ENCODE data around the gene NUP93. TPM values are rescaled to one million over a fixed set of nuclear protein-coding genes. Genes with fewer than 3 reads are reported as not detected.

Gene NUP93
- total and polyA plus RNA-seq, 10 donors: 29.2 to 102 (median 56.6) TPM

DNA sequence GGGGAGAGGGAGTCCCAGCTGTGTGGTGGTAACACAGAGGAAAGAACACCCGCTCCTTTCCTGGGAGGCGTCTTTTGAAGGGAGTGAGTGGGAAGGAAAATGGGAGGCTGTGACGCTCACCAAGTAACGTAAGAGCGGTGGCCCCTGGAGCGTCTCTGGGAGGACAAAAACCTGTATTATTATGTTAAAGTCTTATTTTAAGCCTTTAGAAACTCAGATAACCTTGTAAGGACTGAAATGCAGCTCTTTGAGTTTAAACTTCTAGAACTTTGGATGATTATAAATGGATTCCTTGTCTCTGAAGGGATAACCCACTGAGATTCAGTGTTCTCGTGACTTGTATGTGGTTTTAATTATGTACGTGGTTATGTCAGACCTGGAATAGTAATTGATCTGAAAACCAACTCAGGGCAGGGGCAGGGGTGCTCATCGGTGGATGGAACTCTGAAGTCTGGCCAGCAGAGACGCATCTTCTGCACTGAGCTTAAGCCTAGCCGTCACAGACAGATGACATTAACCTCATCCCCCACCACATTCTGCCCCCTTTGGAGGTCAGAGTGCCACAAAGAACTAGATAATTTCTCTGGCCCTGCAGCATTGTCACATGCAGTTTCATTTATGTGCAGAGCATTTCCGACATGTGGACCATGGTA, 93.3 kb downstream of the NUP93 start:
- H3K9me3 ChIP-seq: no peaks in the 10 kb centered on the region
- H3K27me3 ChIP-seq (replicated peaks in 1 of 7): no peaks in the 10 kb centered on the region
- no peak overlapping the region for H3K4me3 ChIP-seq
- no peak overlapping the region for H3K27ac ChIP-seq
- intact Hi-C loops (cut with DNase I; ENCODE audit: low total_unique reads): no loop called here
- WGBS, 5 donors: 95 to 96% (median 95%) methylated on average over 12 of the region's 12 CpGs
- no peaks in the 10 kb centered on the region for H3K4me1 ChIP-seq
- DNase-seq: no peak
- TF ChIP-seq, protein P1, sequence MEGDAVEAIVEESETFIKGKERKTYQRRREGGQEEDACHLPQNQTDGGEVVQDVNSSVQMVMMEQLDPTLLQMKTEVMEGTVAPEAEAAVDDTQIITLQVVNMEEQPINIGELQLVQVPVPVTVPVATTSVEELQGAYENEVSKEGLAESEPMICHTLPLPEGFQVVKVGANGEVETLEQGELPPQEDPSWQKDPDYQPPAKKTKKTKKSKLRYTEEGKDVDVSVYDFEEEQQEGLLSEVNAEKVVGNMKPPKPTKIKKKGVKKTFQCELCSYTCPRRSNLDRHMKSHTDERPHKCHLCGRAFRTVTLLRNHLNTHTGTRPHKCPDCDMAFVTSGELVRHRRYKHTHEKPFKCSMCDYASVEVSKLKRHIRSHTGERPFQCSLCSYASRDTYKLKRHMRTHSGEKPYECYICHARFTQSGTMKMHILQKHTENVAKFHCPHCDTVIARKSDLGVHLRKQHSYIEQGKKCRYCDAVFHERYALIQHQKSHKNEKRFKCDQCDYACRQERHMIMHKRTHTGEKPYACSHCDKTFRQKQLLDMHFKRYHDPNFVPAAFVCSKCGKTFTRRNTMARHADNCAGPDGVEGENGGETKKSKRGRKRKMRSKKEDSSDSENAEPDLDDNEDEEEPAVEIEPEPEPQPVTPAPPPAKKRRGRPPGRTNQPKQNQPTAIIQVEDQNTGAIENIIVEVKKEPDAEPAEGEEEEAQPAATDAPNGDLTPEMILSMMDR (IDR thresholded peaks at IDR 0.05 in 8 of 11, conservative IDR thresholded peaks at IDR 0.05 in 3 of 11): no peak
- TF ChIP-seq POLR2A (IDR thresholded peaks at IDR 0.05): no peak
- peaks cover 0 to 99% (median 55%) of the 10 kb centered on the region in 6 donors for H3K36me3 ChIP-seq

DNA sequence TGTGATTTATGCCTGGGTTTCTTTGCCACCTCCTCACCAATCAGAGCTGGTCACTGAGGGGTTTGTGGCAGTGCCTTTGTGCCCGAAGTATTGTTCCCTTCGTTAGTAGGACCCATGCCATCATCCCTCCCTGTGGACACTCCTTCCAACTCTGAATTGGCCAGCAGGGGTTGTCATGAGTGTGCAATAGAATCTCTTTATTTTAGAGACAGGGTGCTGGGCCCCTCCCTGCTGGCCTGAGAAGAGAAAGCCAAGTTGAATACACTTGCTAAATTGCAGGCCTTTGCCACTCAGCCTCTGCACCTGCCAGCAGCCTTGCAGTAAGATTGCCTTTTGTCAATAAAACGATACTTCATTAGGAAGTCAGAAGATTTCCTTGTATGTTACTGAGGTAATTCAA, 94.4 kb downstream of the NUP93 start:
- Histone ChIP-seq H3K27ac (no peak overlapping the region), H3K4me1 (no peaks in the 10 kb centered on the region), H3K9me3 (no peaks in the 10 kb centered on the region), H3K4me3 (no peak overlapping the region), H3K27me3 (replicated peaks in 1 of 7) (no peaks in the 10 kb centered on the region), H3K36me3 (peaks cover 0 to 97% (median 60%) of the 10 kb centered on the region in 6 donors)
- TF ChIP-seq POLR2A (IDR thresholded peaks at IDR 0.05) (no peak), POLR2AphosphoS5 (IDR thresholded peaks at IDR 0.05) (no peak)
- TF ChIP-seq, protein P1 (IDR thresholded peaks at IDR 0.05 in 8 of 11, conservative IDR thresholded peaks at IDR 0.05 in 3 of 11): no peak
- DNase-seq: no peak
- intact Hi-C loops (cut with DNase I; ENCODE audit: low total_unique reads): no loop called here
- WGBS, 5 donors: 76 to 90% (median 84%) methylated on average over 3 of the region's 3 CpGs

DNA sequence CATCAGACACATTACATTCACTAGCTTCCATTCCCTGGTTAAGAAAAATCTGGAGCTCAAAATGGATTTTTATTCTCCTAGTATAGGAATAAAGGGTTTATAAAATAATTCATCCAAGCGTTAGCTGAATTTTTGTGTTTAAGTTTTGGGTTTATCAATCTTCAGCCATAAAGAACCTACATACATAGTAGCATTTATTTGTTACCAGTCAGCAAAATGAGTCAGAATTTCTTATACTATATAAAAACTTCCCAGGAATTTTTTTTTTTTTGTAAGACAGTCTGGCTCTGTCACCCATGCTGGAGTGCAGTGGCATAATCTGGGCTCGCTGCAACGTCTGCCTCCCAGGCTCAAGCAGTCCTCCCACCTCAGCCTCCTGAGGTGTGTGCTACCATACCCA, 94.9 kb downstream of the NUP93 start:
- TF ChIP-seq POLR2AphosphoS5 (IDR thresholded peaks at IDR 0.05) (no peak), POLR2A (IDR thresholded peaks at IDR 0.05) (no peak)
- TF ChIP-seq, protein P1 (IDR thresholded peaks at IDR 0.05 in 8 of 11, conservative IDR thresholded peaks at IDR 0.05 in 3 of 11): no peak
- intact Hi-C loops (cut with DNase I; ENCODE audit: low total_unique reads): no loop called here
- Histone ChIP-seq H3K27ac (no peak overlapping the region), H3K9me3 (no peaks in the 10 kb centered on the region), H3K4me3 (no peak overlapping the region), H3K4me1 (no peaks in the 10 kb centered on the region), H3K27me3 (replicated peaks in 1 of 7) (no peaks in the 10 kb centered on the region), H3K36me3 (peaks cover 0 to 97% (median 62%) of the 10 kb centered on the region in 6 donors)
- DNase-seq: no peak
- 93 to 99% (median 97%) methylated on average over 3 of the region's 3 CpGs for WGBS, 5 donors

DNA sequence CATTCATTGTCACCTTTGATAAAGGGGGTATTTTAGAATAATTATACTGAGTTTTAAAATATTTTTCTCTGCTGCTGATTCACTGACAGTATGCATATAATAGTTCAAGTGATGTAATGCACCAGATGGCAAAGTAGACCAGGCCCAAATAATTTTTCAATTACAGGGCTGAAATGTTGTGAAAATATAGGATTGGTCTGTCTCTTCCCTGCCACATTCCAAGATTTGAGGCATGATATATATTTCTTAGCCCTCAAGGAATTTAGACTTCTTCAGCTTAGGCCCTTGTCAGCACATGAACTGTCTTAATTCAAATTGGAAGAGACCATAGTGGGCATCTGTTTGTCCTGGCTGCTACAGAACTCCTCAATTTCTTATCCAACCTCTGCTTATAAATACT, 95.9 kb downstream of the NUP93 start:
- Histone ChIP-seq H3K4me3 (no peak overlapping the region), H3K27me3 (replicated peaks in 1 of 7) (no peaks in the 10 kb centered on the region), H3K36me3 (peaks cover 0 to 97% (median 64%) of the 10 kb centered on the region in 6 donors), H3K4me1 (no peaks in the 10 kb centered on the region), H3K9me3 (no peaks in the 10 kb centered on the region), H3K27ac (no peak overlapping the region)
- intact Hi-C loops (cut with DNase I; ENCODE audit: low total_unique reads): no loop called here
- DNase-seq: no peak
- TF ChIP-seq POLR2AphosphoS5 (IDR thresholded peaks at IDR 0.05) (no peak), POLR2A (IDR thresholded peaks at IDR 0.05) (no peak)
- TF ChIP-seq, protein P1 (IDR thresholded peaks at IDR 0.05 in 8 of 11, conservative IDR thresholded peaks at IDR 0.05 in 3 of 11): no peak

Measured in spleen (tissue), 11 donors.